Measurements from ENCODE around the gene HARBI1. TPM values are rescaled to one million over a fixed set of nuclear protein-coding genes. Genes with fewer than 3 reads are reported as not detected.

Gene HARBI1
- total RNA-seq, 1 donor from 2014 or later: 8.1 TPM

- Histone ChIP-seq H3K27ac (ENCODE audit: low read depth, low read length) (no peak overlapping the region), H3K9ac (ENCODE audit: low read length) (no peak overlapping the region), H3K79me2 (ENCODE audit: insufficient read depth, low read length) (peaks cover 42% of the 10 kb centered on the region), H3K9me3 (ENCODE audit: insufficient read depth, low read depth, low read length) (no peaks in the 10 kb centered on the region), H3K27me3 (ENCODE audit: insufficient read depth, low read length) (no peaks in the 10 kb centered on the region), H3K36me3 (ENCODE audit: insufficient read depth, low read length) (peaks cover 17% of the 10 kb centered on the region), H3K4me2 (ENCODE audit: low read length) (no peak overlapping the region), H4K20me1 (ENCODE audit: insufficient read depth, low read length) (peaks cover 32% of the 10 kb centered on the region), H2AFZ (ENCODE audit: low read depth, low read length) (no peak overlapping the region), H3K4me1 (ENCODE audit: insufficient read depth, low read length) (no peaks in the 10 kb centered on the region), H3K4me3 (ENCODE audit: insufficient read depth, low read depth, low read length) (no peak overlapping the region)
- no peak for TF ChIP-seq EZH2 (IDR thresholded peaks at IDR 0.05; ENCODE audit: insufficient read depth, low read length)
- H3K9me3 Mint-ChIP-seq (ENCODE audit: unreplicated experiment): no peaks in the 10 kb centered on the region
- FAIRE-seq (no peak), DNase-seq (ENCODE audit: low read depth) (no peak)
- no peak overlapping the region for H3K4me3 Mint-ChIP-seq (ENCODE audit: unreplicated experiment)
- peaks cover 22% of the 10 kb centered on the region for H3K36me3 Mint-ChIP-seq (ENCODE audit: low read depth, unreplicated experiment)
- peaks cover 2% of the 10 kb centered on the region for H3K4me1 Mint-ChIP-seq (ENCODE audit: low read depth, unreplicated experiment)
- no peak overlapping the region for H3K27ac Mint-ChIP-seq (ENCODE audit: unreplicated experiment)
- no peaks in the 10 kb centered on the region for H3K27me3 Mint-ChIP-seq (ENCODE audit: low read depth, unreplicated experiment)
Measured at GRCh38 chr11:46628961-46629360, 11.9 kb upstream of the HARBI1 start.

- peaks cover 25% of the 10 kb centered on the region for H3K36me3 Mint-ChIP-seq (ENCODE audit: low read depth, unreplicated experiment)
- DNase-seq (ENCODE audit: low read depth) (no peak), FAIRE-seq (no peak)
- no peak overlapping the region for H3K9ac ChIP-seq (ENCODE audit: low read length)
- H3K4me1 Mint-ChIP-seq (ENCODE audit: low read depth, unreplicated experiment): peaks cover 2% of the 10 kb centered on the region
- no peak overlapping the region for H3K4me3 ChIP-seq (ENCODE audit: insufficient read depth, low read depth, low read length)
- H3K79me2 ChIP-seq (ENCODE audit: insufficient read depth, low read length): peaks cover 66% of the 10 kb centered on the region
- H3K4me3 Mint-ChIP-seq (ENCODE audit: unreplicated experiment): no peak overlapping the region
- H2AFZ ChIP-seq (ENCODE audit: low read depth, low read length): no peak overlapping the region
- no peaks in the 10 kb centered on the region for H3K9me3 ChIP-seq (ENCODE audit: insufficient read depth, low read depth, low read length)
- H3K4me1 ChIP-seq (ENCODE audit: insufficient read depth, low read length): no peaks in the 10 kb centered on the region
- H3K27me3 Mint-ChIP-seq (ENCODE audit: low read depth, unreplicated experiment): no peaks in the 10 kb centered on the region
- H3K27ac Mint-ChIP-seq (ENCODE audit: unreplicated experiment): no peak overlapping the region
- no peak overlapping the region for H3K27ac ChIP-seq (ENCODE audit: low read depth, low read length)
- peaks cover 36% of the 10 kb centered on the region for H4K20me1 ChIP-seq (ENCODE audit: insufficient read depth, low read length)
- no peak for TF ChIP-seq EZH2 (IDR thresholded peaks at IDR 0.05; ENCODE audit: insufficient read depth, low read length)
- TF ChIP-seq CTCF (IDR thresholded peaks at IDR 0.05; ENCODE audit: insufficient read depth, low read depth, low read length): no peak
- no peaks in the 10 kb centered on the region for H3K27me3 ChIP-seq (ENCODE audit: insufficient read depth, low read length)
- H3K4me2 ChIP-seq (ENCODE audit: low read length): no peak overlapping the region
- H3K36me3 ChIP-seq (ENCODE audit: insufficient read depth, low read length): peaks cover 16% of the 10 kb centered on the region
- H3K9me3 Mint-ChIP-seq (ENCODE audit: unreplicated experiment): no peaks in the 10 kb centered on the region
Measured at GRCh38 chr11:46625406-46625805, 8.4 kb upstream of the HARBI1 start.

- FAIRE-seq (no peak), DNase-seq (ENCODE audit: low read depth) (no peak)
- peaks cover 16% of the 10 kb centered on the region for H3K4me1 Mint-ChIP-seq (ENCODE audit: low read depth, unreplicated experiment)
- peak overlapping the region; percentile 87 for H3K27ac Mint-ChIP-seq (ENCODE audit: unreplicated experiment)
- no peaks in the 10 kb centered on the region for H3K9me3 Mint-ChIP-seq (ENCODE audit: unreplicated experiment)
- Histone ChIP-seq H3K27me3 (ENCODE audit: insufficient read depth, low read length) (no peaks in the 10 kb centered on the region), H3K4me3 (ENCODE audit: insufficient read depth, low read depth, low read length) (peak overlapping the region; percentile 30), H4K20me1 (ENCODE audit: insufficient read depth, low read length) (peaks cover 8% of the 10 kb centered on the region), H3K79me2 (ENCODE audit: insufficient read depth, low read length) (peaks cover 58% of the 10 kb centered on the region), H3K9ac (ENCODE audit: low read length) (peak overlapping the region; percentile 65), H2AFZ (ENCODE audit: low read depth, low read length) (no peak overlapping the region), H3K27ac (ENCODE audit: low read depth, low read length) (no peak overlapping the region), H3K4me2 (ENCODE audit: low read length) (peak overlapping the region; percentile 94), H3K4me1 (ENCODE audit: insufficient read depth, low read length) (peaks cover 18% of the 10 kb centered on the region), H3K36me3 (ENCODE audit: insufficient read depth, low read length) (peaks cover 8% of the 10 kb centered on the region), H3K9me3 (ENCODE audit: insufficient read depth, low read depth, low read length) (no peaks in the 10 kb centered on the region)
- H3K36me3 Mint-ChIP-seq (ENCODE audit: low read depth, unreplicated experiment): peaks cover 6% of the 10 kb centered on the region
- no peaks in the 10 kb centered on the region for H3K27me3 Mint-ChIP-seq (ENCODE audit: low read depth, unreplicated experiment)
- peak overlapping the region; percentile 97 for H3K4me3 Mint-ChIP-seq (ENCODE audit: unreplicated experiment)
- no peak for TF ChIP-seq CTCF (IDR thresholded peaks at IDR 0.05; ENCODE audit: insufficient read depth, low read depth, low read length)
- no peak for TF ChIP-seq EZH2 (IDR thresholded peaks at IDR 0.05; ENCODE audit: insufficient read depth, low read length)
Measured at GRCh38 chr11:46618837-46619236, 1.8 kb upstream of the HARBI1 start.
